H1 (cell line): Measurements from ENCODE around the gene CCNE1. TPM values are rescaled to one million over a fixed set of nuclear protein-coding genes. Genes with fewer than 3 reads are reported as not detected.

Experiments used
- CTCF ChIA-PET: fragments of 300-600 bp; sonication (Branson Sonifier 250); formaldehyde crosslinking; loops from one replicate; lab custom pipeline; 2021; ENCODE audit not compliant: partially characterized antibody; lab: Charles Lee
- POLR2A ChIA-PET: fragments of 300-600 bp; sonication (Branson Sonifier 250); formaldehyde crosslinking; loops from one replicate; lab custom pipeline; 2021; ENCODE audit warnings: inconsistent platforms; ENCODE audit not compliant: partially characterized antibody; lab: Charles Lee
- DNase-seq, 2 experiments: peaks; one replicate each; pipeline versions ENCODE4 v3.0.0 to v3.0.0-alpha.2; 2010 to 2022; ENCODE audit warnings: low spot score in 2 of 2, low read depth in 1 of 2, mixed read lengths in 1 of 2
- FAIRE-seq: peaks from 2 replicates; lab custom pipeline; 2011; peaks lifted over from hg19 to GRCh38; lab: Jason Lieb, UNC
- H2AFZ ChIP-seq: 2 replicates; pipeline ENCODE4 v1.8.1; 2012; ENCODE audit warnings: low read length, inconsistent platforms
- H2AK5ac ChIP-seq: 2 replicates; pipeline ENCODE4 v1.6.1; 2013; ENCODE audit warnings: low read depth, low read length
- H2BK120ac ChIP-seq: replicated peaks from 2 replicates; pipeline ENCODE3; 2013; ENCODE audit warnings: low read depth, low read length, inconsistent platforms
- H2BK12ac ChIP-seq: 2 replicates; pipeline ENCODE4 v1.6.1; 2013; ENCODE audit warnings: low read depth, low read length
- H2BK15ac ChIP-seq: 2 replicates; pipeline ENCODE4 v1.6.1; 2013; ENCODE audit warnings: low read length
- H2BK20ac ChIP-seq: 2 replicates; pipeline ENCODE4 v1.6.1; 2013; ENCODE audit warnings: low read length
- H2BK5ac ChIP-seq: 2 replicates; pipeline ENCODE4 v1.6.1; 2013; ENCODE audit warnings: low read depth, low read length
- H3K14ac ChIP-seq: 2 replicates; pipeline ENCODE4 v1.6.1; 2013; ENCODE audit warnings: inconsistent platforms; ENCODE audit not compliant: insufficient read length
- H3K18ac ChIP-seq: 2 replicates; pipeline ENCODE4 v1.6.1; 2013; ENCODE audit warnings: low read length; ENCODE audit errors: extremely low read depth
- H3K23ac ChIP-seq: 2 replicates; pipeline ENCODE4 v1.6.1; 2013; ENCODE audit warnings: inconsistent platforms; ENCODE audit not compliant: insufficient read length
- H3K23me2 ChIP-seq: 2 replicates; pipeline ENCODE4 v1.6.1; 2013; ENCODE audit warnings: low read depth, low read length
- H3K27ac ChIP-seq: 2 replicates; pipeline ENCODE4 v1.6.1; 2011; ENCODE audit warnings: low read depth, low read length, inconsistent platforms
- H3K27me3 ChIP-seq, 4 experiments: replicated peaks in 1 of 4; 1 replicate in 1 of 4; 2 replicates in 3 of 4; pipeline versions ENCODE4 v1.6.1 to v1.8.1; 2011 to 2013; ENCODE audit warnings: low read length in 3 of 4, mild to moderate bottlenecking in 3 of 4, inconsistent platforms in 2 of 4, mixed read lengths in 2 of 4, moderate library complexity in 1 of 4; ENCODE audit not compliant: control insufficient read depth in 3 of 4, insufficient read depth in 3 of 4; ENCODE audit errors: extremely low read depth in 1 of 4
- H3K36me3 ChIP-seq, 4 experiments: 2 replicates each; pipeline versions ENCODE4 v1.6.1 to v1.8.1; 2011 to 2013; ENCODE audit warnings: mild to moderate bottlenecking in 4 of 4, low read length in 3 of 4, moderate library complexity in 2 of 4, control low read depth in 1 of 4, inconsistent platforms in 1 of 4; ENCODE audit not compliant: insufficient read depth in 4 of 4, control insufficient read depth in 2 of 4
- H3K4ac ChIP-seq: replicated peaks from 2 replicates; pipeline ENCODE3; 2013; ENCODE audit warnings: low read length, low read depth, mixed read lengths, inconsistent platforms; ENCODE audit not compliant: insufficient read length
- H3K4me1 ChIP-seq, 4 experiments: replicated peaks in 1 of 4; 1 replicate in 1 of 4; 2 replicates in 3 of 4; pipeline versions ENCODE4 v1.6.1 to v1.8.1; 2011 to 2013; ENCODE audit warnings: low read length in 3 of 4, inconsistent platforms in 2 of 4, mixed read lengths in 1 of 4; ENCODE audit not compliant: insufficient read depth in 4 of 4, control insufficient read depth in 3 of 4
- H3K4me2 ChIP-seq, 2 experiments: 2 replicates each; pipeline versions ENCODE4 v1.6.1 to v1.8.1; 2011 to 2013; ENCODE audit warnings: low read depth in 2 of 2, low read length in 2 of 2, control low read depth in 1 of 2, inconsistent platforms in 1 of 2, mild to moderate bottlenecking in 1 of 2; ENCODE audit not compliant: insufficient read depth in 1 of 2
- H3K4me3 ChIP-seq, 4 experiments: fragments of 200-600, 300-600 bp in 1 of 4; sonication (generic), shearing (Covaris generic), sonication (Bioruptor Twin) in 1 of 4; 2 replicates each; pipeline versions ENCODE4 v1.5.1 to v1.8.1; 2011 to 2016; ENCODE audit warnings: low read length in 4 of 4, low read depth in 3 of 4, control low read depth in 2 of 4, inconsistent platforms in 2 of 4, mild to moderate bottlenecking in 2 of 4, mixed read lengths in 1 of 4, moderate library complexity in 1 of 4; ENCODE audit not compliant: insufficient read depth in 2 of 4; ENCODE audit errors: extremely low read depth in 1 of 4
- H3K56ac ChIP-seq: replicated peaks from 2 replicates; pipeline ENCODE3; 2013; ENCODE audit warnings: low read depth, mild to moderate bottlenecking, mixed read lengths, low read length, inconsistent platforms; ENCODE audit not compliant: insufficient read length
- H3K79me1 ChIP-seq: 2 replicates; pipeline ENCODE4 v1.6.1; 2013; ENCODE audit warnings: low read depth, low read length, control low read depth
- H3K79me2 ChIP-seq, 2 experiments: 2 replicates each; pipeline versions ENCODE4 v1.6.1 to v1.8.1; 2012 to 2013; ENCODE audit warnings: low read length in 2 of 2, mild to moderate bottlenecking in 2 of 2, inconsistent platforms in 1 of 2; ENCODE audit not compliant: insufficient read depth in 2 of 2, control insufficient read depth in 1 of 2
- H3K9ac ChIP-seq, 4 experiments: replicated peaks in 1 of 4; 1 replicate in 1 of 4; 2 replicates in 3 of 4; pipeline versions ENCODE4 v1.6.1 to v1.8.1; 2011 to 2013; ENCODE audit warnings: low read depth in 3 of 4, low read length in 3 of 4, control low read depth in 2 of 4, mild to moderate bottlenecking in 2 of 4, moderate library complexity in 2 of 4, inconsistent platforms in 1 of 4; ENCODE audit errors: extremely low read depth in 1 of 4
- H3K9me3 ChIP-seq, 2 experiments: 2 replicates each; pipeline versions ENCODE4 v1.6.1 to v1.8.1; 2012 to 2013; ENCODE audit warnings: mild to moderate bottlenecking in 2 of 2, moderate library complexity in 2 of 2, control low read depth in 1 of 2, inconsistent platforms in 1 of 2, low read depth in 1 of 2, low read length in 1 of 2, mixed read lengths in 1 of 2; ENCODE audit not compliant: insufficient read depth in 2 of 2
- H4K20me1 ChIP-seq, 2 experiments: replicated peaks in 1 of 2; 2 replicates each; pipeline versions ENCODE3 to v1.8.1; 2011 to 2013; ENCODE audit warnings: inconsistent platforms in 2 of 2, low read length in 2 of 2, mild to moderate bottlenecking in 1 of 2; ENCODE audit not compliant: insufficient read depth in 2 of 2, control insufficient read depth in 1 of 2
- H4K5ac ChIP-seq: 2 replicates; pipeline ENCODE4 v1.6.1; 2013; ENCODE audit warnings: low read length, low read depth, mixed read lengths, inconsistent platforms; ENCODE audit not compliant: insufficient read length
- H4K8ac ChIP-seq: 2 replicates; pipeline ENCODE4 v1.8.0; 2013; ENCODE audit warnings: mild to moderate bottlenecking, moderate library complexity, low read length, inconsistent platforms; ENCODE audit not compliant: insufficient read depth; ENCODE audit errors: extremely low read depth
- H4K91ac ChIP-seq: replicated peaks from 2 replicates; pipeline ENCODE3; 2013; ENCODE audit warnings: low read length, mixed read lengths, inconsistent platforms; ENCODE audit not compliant: insufficient read length
- EZH2 ChIP-seq: fragments of 200-600 bp; sonication (generic); IDR thresholded peaks from 2 replicates; pipeline ENCODE4 v1.7.1; 2012; ENCODE audit warnings: low read depth, mild to moderate bottlenecking, moderate library complexity, low read length, inconsistent platforms; ENCODE audit not compliant: severe bottlenecking
- HDAC2 ChIP-seq, 2 experiments: fragments of 300-600 bp in 1 of 2; sonication (generic) in 1 of 2; IDR thresholded peaks; 2 replicates each; pipeline ENCODE4 v1.6.1; 2011 to 2012; ENCODE audit warnings: low read depth in 2 of 2, low read length in 2 of 2, mild to moderate bottlenecking in 2 of 2, moderate library complexity in 2 of 2, borderline replicate concordance in 1 of 2, inconsistent platforms in 1 of 2
- KDM4A ChIP-seq: IDR thresholded peaks from one replicate; pipeline ENCODE4 v1.7.1; 2012; ENCODE audit warnings: low read depth, mild to moderate bottlenecking, moderate library complexity, low read length, inconsistent platforms; ENCODE audit not compliant: severe bottlenecking
- MAX ChIP-seq: IDR thresholded peaks from 2 replicates; pipeline ENCODE4 v1.6.1; 2012; ENCODE audit warnings: inconsistent platforms
- RAD21 ChIP-seq, 2 experiments: IDR thresholded peaks in 1 of 2; conservative IDR thresholded peaks in 1 of 2; 2 replicates each; pipeline ENCODE4 v1.6.1; 2011; ENCODE audit warnings: low read depth in 2 of 2, low read length in 2 of 2, improper control_type of control experiment in 1 of 2, inconsistent platforms in 1 of 2, mild to moderate bottlenecking in 1 of 2, moderate library complexity in 1 of 2
- TCF12 ChIP-seq: IDR thresholded peaks from 2 replicates; pipeline ENCODE4 v1.6.1; 2011; ENCODE audit warnings: low read depth, mild to moderate bottlenecking, low read length
- YY1 ChIP-seq: IDR thresholded peaks from 2 replicates; pipeline ENCODE4 v1.6.1; 2011; ENCODE audit warnings: low read depth, mild to moderate bottlenecking, low read length
- WGBS, 2 experiments: shearing (Covaris generic) in 1 of 2; methylation state at CpG; one replicate each; pipeline versions ENCODE4 v1.1.6 to v1.1.7; 2013 to 2015; ENCODE audit warnings: low lambda C conversion rate in 2 of 2, mixed read lengths in 2 of 2, inconsistent platforms in 1 of 2, low coverage in 1 of 2, missing lambda C conversion rate in 1 of 2; ENCODE audit not compliant: insufficient replicate concordance in 2 of 2, insufficient coverage in 1 of 2, insufficient read length in 1 of 2; ENCODE audit errors: extremely low coverage in 1 of 2, missing lambda C conversion rate in 1 of 2; 5-methylcytosine and 5-hydroxymethylcytosine counted together
- polyA plus RNA-seq, 7 experiments: library from polyadenylated mRNA; depleted of rRNA in 3 of 7; stranded (reverse) in 5 of 7; unstranded in 2 of 7; fragments of >200 nt in 5 of 7; fragments of 200-250 nt in 2 of 7; gene quantifications; 1 replicate in 5 of 7; 2 replicates in 1 of 7; 4 replicates in 1 of 7; pipeline versions ENCODE4 v1.2.1 to v1.2.3, GENCODE V29; 2011 to 2013; ENCODE audit warnings: missing spikeins in 2 of 7, mixed read lengths in 2 of 7
- total RNA-seq: library from RNA; stranded (reverse); fragmentation: NEBNext Ultra II Directional; extraction: Animal tissue kit (Norgen Biotek cat#: 25700); gene quantifications from 2 replicates; pipeline ENCODE4 v1.2.1, GENCODE V29; 2021

The CCNE1 gene
- total and polyA plus RNA-seq, 2 of the 8 experiments (the other 6 are each of a cell fraction or from before 2014, with no cell fraction given) = 43.2 to 44.6 TPM

- peak overlapping the region; percentile 32; the same call in 1 of the 2 replicates for H2BK12ac ChIP-seq
- H4K20me1 ChIP-seq = no peaks in the 10 kb centered on the region
- no peaks in the 10 kb centered on the region for H3K27me3 ChIP-seq
- 0 out of 2 replicates have a peak overlapping the region, but pooled peaks have one; percentile 53 for H2BK20ac ChIP-seq
- peak overlapping the region; percentile 4; the same call in 1 of the 2 replicates for H2AFZ ChIP-seq
- H2BK15ac ChIP-seq = 0 out of 2 replicates have a peak overlapping the region, but pooled peaks have one; percentile 61
- no peak overlapping the region for H2BK120ac ChIP-seq
- peak overlapping the region; percentile 14; the same call in 1 of the 2 replicates for H2BK5ac ChIP-seq
- no peak overlapping the region for H3K9ac ChIP-seq
- H3K79me1 ChIP-seq = no peaks in the 10 kb centered on the region
- H4K8ac ChIP-seq = peak overlapping the region; percentile 22; the same call in 1 of the 2 replicates
- peaks cover 0 to 9% (median 7%) of the 10 kb centered on the region in 4 experiments; a peak in 6 of 7 replicates for H3K4me1 ChIP-seq
- 53% methylated on average over 7 of the region's 9 CpGs; no CpG with 5 or more reads in 1 of the 2 experiments for WGBS, 2 experiments
- POLR2A ChIA-PET = interaction anchor here (0.8 to 1.1 kb wide), 3 partner anchors 13 to 256 kb away, joined by 3 to 4 read pairs (median 3); partner anchors contain the start of gene PLEKHF1
- DNase-seq (peak in 1 of 2 experiments; percentile 82), FAIRE-seq (no peak)
- no peaks in the 10 kb centered on the region for H3K23me2 ChIP-seq
- no peak overlapping the region for H3K27ac ChIP-seq
- H3K56ac ChIP-seq = no peak overlapping the region
- H3K4me2 ChIP-seq = no peak overlapping the region
- no peak overlapping the region for H3K23ac ChIP-seq
- no peak overlapping the region for H3K4ac ChIP-seq
- no peaks in the 10 kb centered on the region for H3K36me3 ChIP-seq
- 0 out of 2 replicates have a peak overlapping the region, but pooled peaks have one; percentile 10 for H3K18ac ChIP-seq
- CTCF ChIA-PET = interaction anchor here (0.5 to 10.5 kb wide), 30 partner anchors 8 to 367 kb away, joined by 3 to 134 read pairs (median 4); partner anchors contain the start of gene C19orf12
- H3K4me3 ChIP-seq = no peak overlapping the region
- no peak overlapping the region for H3K14ac ChIP-seq
- H4K91ac ChIP-seq = no peak overlapping the region
- H3K79me2 ChIP-seq = no peaks in the 10 kb centered on the region
- H2AK5ac ChIP-seq = no peak overlapping the region
- H3K9me3 ChIP-seq = no peaks in the 10 kb centered on the region
- no peak overlapping the region for H4K5ac ChIP-seq
- TF ChIP-seq MAX = peak; percentile 20; the same call in 1 of the 2 replicates
- no peak for TF ChIP-seq EZH2
- peak; percentile 48 to 62 for TF ChIP-seq RAD21 (IDR thresholded peaks at IDR 0.05 in 1 of 2, conservative IDR thresholded peaks at IDR 0.05 in 1 of 2; ENCODE audit: low read depth in 2 of 2, low read length in 2 of 2)
- no peak for TF ChIP-seq KDM4A
- 0 out of 4 replicates have a peak, but pooled peaks of 1 of the 2 experiments have one; percentile 40 for TF ChIP-seq HDAC2 (IDR thresholded peaks at IDR 0.05; ENCODE audit: borderline replicate concordance in 1 of 2, low read depth in 2 of 2, low read length in 2 of 2)
- peak; percentile 75; the same call in 1 of the 2 replicates for TF ChIP-seq TCF12
- TF ChIP-seq YY1 = 0 out of 2 replicates have a peak, but pooled peaks have one; percentile 6
Measured at GRCh38 chr19:29858000-29858596, 46.3 kb downstream of the CCNE1 start.
